ENCODE measurements around the gene HASPIN.

DNA sequence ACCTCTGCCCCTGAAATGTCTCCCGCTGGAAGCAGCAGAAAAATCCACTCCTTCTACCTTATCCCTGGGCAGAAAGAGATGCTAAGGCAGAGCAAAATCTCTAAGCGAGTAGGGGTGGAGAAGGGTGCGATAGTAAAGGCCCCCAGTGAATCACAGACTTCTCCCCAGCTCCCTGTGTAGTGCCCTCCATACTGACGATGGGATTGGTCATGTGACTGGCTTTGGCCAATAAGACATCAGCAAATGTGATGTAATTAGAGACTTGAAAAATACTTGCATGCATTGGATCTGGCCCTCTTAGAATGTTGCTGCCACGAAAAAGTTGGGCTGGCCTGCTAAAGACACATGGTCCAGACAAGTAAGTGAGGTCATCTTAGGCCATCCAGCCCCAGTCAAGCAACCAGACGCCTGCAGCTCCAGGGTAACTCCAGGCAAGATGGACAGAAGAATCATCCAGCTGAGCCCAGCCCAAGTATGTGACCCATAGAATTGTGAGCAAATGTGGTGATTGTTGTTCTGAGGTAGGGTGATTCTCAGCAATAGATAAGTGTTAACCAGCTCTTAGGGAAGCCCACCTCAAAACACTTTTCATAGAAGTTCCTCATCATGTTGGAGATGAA lies 36.0 kb downstream of the HASPIN start:
- TF ChIP-seq, protein P1, sequence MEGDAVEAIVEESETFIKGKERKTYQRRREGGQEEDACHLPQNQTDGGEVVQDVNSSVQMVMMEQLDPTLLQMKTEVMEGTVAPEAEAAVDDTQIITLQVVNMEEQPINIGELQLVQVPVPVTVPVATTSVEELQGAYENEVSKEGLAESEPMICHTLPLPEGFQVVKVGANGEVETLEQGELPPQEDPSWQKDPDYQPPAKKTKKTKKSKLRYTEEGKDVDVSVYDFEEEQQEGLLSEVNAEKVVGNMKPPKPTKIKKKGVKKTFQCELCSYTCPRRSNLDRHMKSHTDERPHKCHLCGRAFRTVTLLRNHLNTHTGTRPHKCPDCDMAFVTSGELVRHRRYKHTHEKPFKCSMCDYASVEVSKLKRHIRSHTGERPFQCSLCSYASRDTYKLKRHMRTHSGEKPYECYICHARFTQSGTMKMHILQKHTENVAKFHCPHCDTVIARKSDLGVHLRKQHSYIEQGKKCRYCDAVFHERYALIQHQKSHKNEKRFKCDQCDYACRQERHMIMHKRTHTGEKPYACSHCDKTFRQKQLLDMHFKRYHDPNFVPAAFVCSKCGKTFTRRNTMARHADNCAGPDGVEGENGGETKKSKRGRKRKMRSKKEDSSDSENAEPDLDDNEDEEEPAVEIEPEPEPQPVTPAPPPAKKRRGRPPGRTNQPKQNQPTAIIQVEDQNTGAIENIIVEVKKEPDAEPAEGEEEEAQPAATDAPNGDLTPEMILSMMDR (IDR thresholded peaks at IDR 0.05; ENCODE audit: poor library complexity, severe bottlenecking): no peak
- TF ChIP-seq POLR2AphosphoS5 (IDR thresholded peaks at IDR 0.05) (no peak), RAD21 (conservative IDR thresholded peaks at IDR 0.05) (no peak), EP300 (conservative IDR thresholded peaks at IDR 0.05; ENCODE audit: poor library complexity, severe bottlenecking) (no peak), EZH2 (IDR thresholded peaks at IDR 0.05; ENCODE audit: borderline replicate concordance, insufficient read depth, low read length, poor library complexity, severe bottlenecking) (no peak), SMC3 (conservative IDR thresholded peaks at IDR 0.05; ENCODE audit: poor library complexity) (no peak), TAF1 (IDR thresholded peaks at IDR 0.05; ENCODE audit: low read depth) (no peak), MXI1 (conservative IDR thresholded peaks at IDR 0.05; ENCODE audit: poor library complexity, severe bottlenecking) (no peak)
- TF ChIP-seq, protein P2, sequence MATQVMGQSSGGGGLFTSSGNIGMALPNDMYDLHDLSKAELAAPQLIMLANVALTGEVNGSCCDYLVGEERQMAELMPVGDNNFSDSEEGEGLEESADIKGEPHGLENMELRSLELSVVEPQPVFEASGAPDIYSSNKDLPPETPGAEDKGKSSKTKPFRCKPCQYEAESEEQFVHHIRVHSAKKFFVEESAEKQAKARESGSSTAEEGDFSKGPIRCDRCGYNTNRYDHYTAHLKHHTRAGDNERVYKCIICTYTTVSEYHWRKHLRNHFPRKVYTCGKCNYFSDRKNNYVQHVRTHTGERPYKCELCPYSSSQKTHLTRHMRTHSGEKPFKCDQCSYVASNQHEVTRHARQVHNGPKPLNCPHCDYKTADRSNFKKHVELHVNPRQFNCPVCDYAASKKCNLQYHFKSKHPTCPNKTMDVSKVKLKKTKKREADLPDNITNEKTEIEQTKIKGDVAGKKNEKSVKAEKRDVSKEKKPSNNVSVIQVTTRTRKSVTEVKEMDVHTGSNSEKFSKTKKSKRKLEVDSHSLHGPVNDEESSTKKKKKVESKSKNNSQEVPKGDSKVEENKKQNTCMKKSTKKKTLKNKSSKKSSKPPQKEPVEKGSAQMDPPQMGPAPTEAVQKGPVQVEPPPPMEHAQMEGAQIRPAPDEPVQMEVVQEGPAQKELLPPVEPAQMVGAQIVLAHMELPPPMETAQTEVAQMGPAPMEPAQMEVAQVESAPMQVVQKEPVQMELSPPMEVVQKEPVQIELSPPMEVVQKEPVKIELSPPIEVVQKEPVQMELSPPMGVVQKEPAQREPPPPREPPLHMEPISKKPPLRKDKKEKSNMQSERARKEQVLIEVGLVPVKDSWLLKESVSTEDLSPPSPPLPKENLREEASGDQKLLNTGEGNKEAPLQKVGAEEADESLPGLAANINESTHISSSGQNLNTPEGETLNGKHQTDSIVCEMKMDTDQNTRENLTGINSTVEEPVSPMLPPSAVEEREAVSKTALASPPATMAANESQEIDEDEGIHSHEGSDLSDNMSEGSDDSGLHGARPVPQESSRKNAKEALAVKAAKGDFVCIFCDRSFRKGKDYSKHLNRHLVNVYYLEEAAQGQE (IDR thresholded peaks at IDR 0.05; ENCODE audit: borderline replicate concordance): no peak

All from neural cell (in vitro differentiated cells).